K562 (cell line): ENCODE results near the gene HNMT. TPM values are rescaled to one million over a fixed set of nuclear protein-coding genes. Genes with fewer than 3 reads are reported as not detected.

Experiments used
- ATAC-seq: fragments of 200-7000 bp; cut with Tn5 transposase; 3 replicates; pipeline ENCODE4 v1.9.1; 2020; ENCODE audit warnings: moderate library complexity
- BruUV-seq: library from RNA; stranded (reverse); fragments of 400-500 nt; replicated peaks from 2 replicates; lab custom pipeline; 2021; lab: Mats Ljungman, UMichigan
- CTCF ChIA-PET: fragments of 300-600 bp; formaldehyde crosslinking; extraction: SDS; loops from one replicate; lab custom pipeline; 2021; ENCODE audit warnings: low intra/inter-chr PET ratio; lab: Yijun Ruan, JAX
- POLR2A ChIA-PET: fragments of 300-600, 350-650 bp; sonication (Branson Sonifier 250); formaldehyde crosslinking; extraction: SDS; loops from one replicate; lab custom pipeline; 2021; ENCODE audit warnings: antibody characterized with exemption, inconsistent platforms; lab: Yijun Ruan, JAX
- DNase-seq, 4 experiments: peaks; one replicate each; pipeline versions ENCODE4 v3.0.0 to v3.0.0-alpha.2; 2011 to 2018; ENCODE audit warnings: low spot score in 3 of 4, mixed read lengths in 3 of 4; ENCODE audit errors: extremely low read depth in 1 of 4
- FAIRE-seq: peaks from 2 replicates; lab custom pipeline; 2011; peaks lifted over from hg19 to GRCh38; lab: Jason Lieb, UNC
- H2AFZ ChIP-seq: 2 replicates; pipeline ENCODE4 v1.6.0; 2011; ENCODE audit warnings: low read depth, low read length, control low read depth, inconsistent platforms
- H3K27ac ChIP-seq: fragments of 200-600 bp; 3 replicates; pipeline ENCODE4 v1.8.0; 2011; ENCODE audit warnings: low read depth, mild to moderate bottlenecking, control low read depth, inconsistent platforms, low read length, moderate library complexity, mixed read lengths; ENCODE audit errors: extremely low read depth
- H3K27me3 ChIP-seq, 2 experiments: fragments of 300-600 bp in 1 of 2; 2 replicates in 1 of 2; 3 replicates in 1 of 2; pipeline versions ENCODE4 v1.6.0 to v1.8.0; 2011; ENCODE audit warnings: inconsistent platforms in 2 of 2, low read length in 2 of 2, mild to moderate bottlenecking in 1 of 2, mixed read lengths in 1 of 2, moderate library complexity in 1 of 2; ENCODE audit not compliant: control insufficient read depth in 2 of 2, insufficient read depth in 2 of 2
- H3K36me3 ChIP-seq: fragments of 300-600 bp; 3 replicates; pipeline ENCODE4 v1.8.0; 2011; ENCODE audit warnings: mild to moderate bottlenecking, low read length, inconsistent platforms; ENCODE audit not compliant: control insufficient read depth, insufficient read depth
- H3K4me1 ChIP-seq, 2 experiments: fragments of 200-600 bp in 1 of 2; replicated peaks in 1 of 2; 2 replicates in 1 of 2; 3 replicates in 1 of 2; pipeline versions ENCODE4 v1.5.1 to v1.8.0; 2011; ENCODE audit warnings: inconsistent platforms in 2 of 2, low read length in 2 of 2, mild to moderate bottlenecking in 1 of 2, mixed read lengths in 1 of 2, moderate library complexity in 1 of 2; ENCODE audit not compliant: control insufficient read depth in 2 of 2, insufficient read depth in 2 of 2
- H3K4me2 ChIP-seq: 2 replicates; pipeline ENCODE4 v1.6.1; 2011; ENCODE audit warnings: low read length, control low read depth, inconsistent platforms, mixed read lengths; ENCODE audit not compliant: insufficient read depth
- H3K4me3 ChIP-seq: fragments of 200-600 bp; sonication (generic), shearing (Covaris generic); 2 replicates; pipeline ENCODE4 v1.5.1; 2016; ENCODE audit warnings: control low read depth, inconsistent platforms
- H3K79me2 ChIP-seq: fragments of 200-600 bp; 3 replicates; pipeline ENCODE4 v1.8.0; 2011; ENCODE audit warnings: low read length, inconsistent platforms; ENCODE audit not compliant: control insufficient read depth, insufficient read depth
- H3K9ac ChIP-seq, 2 experiments: 2 replicates each; pipeline versions ENCODE4 v1.6.0 to v1.6.1; 2011; ENCODE audit warnings: low read depth in 2 of 2, low read length in 2 of 2, control low read depth in 1 of 2, inconsistent platforms in 1 of 2, mild to moderate bottlenecking in 1 of 2, mixed read lengths in 1 of 2; ENCODE audit not compliant: insufficient read depth in 1 of 2
- H3K9me1 ChIP-seq: one replicate; pipeline ENCODE4 v1.6.0; 2011; ENCODE audit warnings: inconsistent platforms, mild to moderate bottlenecking, low read length, moderate library complexity; ENCODE audit not compliant: control insufficient read depth, insufficient read depth
- H3K9me3 ChIP-seq: replicated peaks from 2 replicates; pipeline ENCODE4 v1.5.1; 2011; ENCODE audit warnings: low read depth, low read length, inconsistent platforms; ENCODE audit not compliant: control insufficient read depth, insufficient read depth
- H4K20me1 ChIP-seq: replicated peaks from 2 replicates; pipeline ENCODE4 v1.6.1; 2011; ENCODE audit warnings: low read length, inconsistent platforms, mixed read lengths; ENCODE audit not compliant: control insufficient read depth, insufficient read depth
- ARNT ChIP-seq, 2 experiments: fragments of 450-650 bp; IDR thresholded peaks; 2 replicates each; pipeline ENCODE4 v1.6.1; 2016; ENCODE audit warnings: mild to moderate bottlenecking in 1 of 2
- ATF3 ChIP-seq, 2 experiments: fragments of 450-650 bp in 1 of 2; sonication (generic) in 1 of 2; formaldehyde crosslinking in 1 of 2; IDR thresholded peaks in 1 of 2; conservative IDR thresholded peaks in 1 of 2; 2 replicates each; pipeline versions ENCODE4 v1.6.1 to v1.8.1; 2016 to 2023; ENCODE audit warnings: mild to moderate bottlenecking in 2 of 2, moderate library complexity in 2 of 2, inconsistent platforms in 1 of 2, missing genetic modification reagents in 1 of 2
- BDP1 ChIP-seq: IDR thresholded peaks from 3 replicates; pipeline ENCODE4 v1.6.1; 2011; ENCODE audit not compliant: insufficient read length, insufficient read depth
- CC2D1A ChIP-seq: fragments of 450-650 bp; IDR thresholded peaks from 2 replicates; pipeline ENCODE4 v1.6.1; 2017; ENCODE audit warnings: mild to moderate bottlenecking
- CREM ChIP-seq: IDR thresholded peaks from 2 replicates; pipeline ENCODE4 v1.6.1; 2014; ENCODE audit warnings: antibody characterized with exemption, low read depth
- CTCFL ChIP-seq: IDR thresholded peaks from 2 replicates; pipeline ENCODE4 v1.6.1; 2011; ENCODE audit warnings: borderline replicate concordance, low read depth, mild to moderate bottlenecking, moderate library complexity, low read length; ENCODE audit not compliant: insufficient read depth, poor library complexity, severe bottlenecking
- HDAC1 ChIP-seq, 2 experiments: fragments of 450-650 bp; IDR thresholded peaks; 2 replicates each; pipeline ENCODE4 v1.6.1; 2016 to 2017; ENCODE audit warnings: inconsistent platforms in 1 of 2, mild to moderate bottlenecking in 1 of 2, moderate library complexity in 1 of 2
- HDGF ChIP-seq: fragments of 450-650 bp; IDR thresholded peaks from 2 replicates; pipeline ENCODE4 v1.6.1; 2016
- KDM5B ChIP-seq: fragments of 200-600 bp; sonication (generic); IDR thresholded peaks from 2 replicates; pipeline ENCODE4 v1.6.1; 2012; ENCODE audit warnings: low read depth, mild to moderate bottlenecking, moderate library complexity, low read length, control low read depth, inconsistent platforms; ENCODE audit not compliant: insufficient replicate concordance
- MXI1 ChIP-seq: IDR thresholded peaks from 2 replicates; pipeline ENCODE4 v1.6.1; 2011; ENCODE audit warnings: low read depth, mild to moderate bottlenecking, improper control_type of control experiment, low read length
- RBM15 ChIP-seq: fragments of 200-400 bp; formaldehyde crosslinking; IDR thresholded peaks from 2 replicates; pipeline ENCODE4 v1.6.1; 2018; ENCODE audit warnings: mild to moderate bottlenecking, low read length, moderate library complexity; ENCODE audit not compliant: insufficient read depth
- SNRNP70 ChIP-seq: fragments of 200-400 bp; formaldehyde crosslinking; optimal IDR thresholded peaks from 2 replicates; pipeline ENCODE3; 2017; ENCODE audit warnings: low read depth, low read length
- ZBTB9 ChIP-seq: fragments of 450-650 bp; formaldehyde crosslinking; IDR thresholded peaks from 2 replicates; pipeline ENCODE4 v1.4.0; 2020; ENCODE audit warnings: mild to moderate bottlenecking, moderate library complexity
- ZFP30 ChIP-seq: fragments of 250-450 bp; sonication (Bioruptor Pico); IDR thresholded peaks from 2 replicates; pipeline ENCODE4 v1.8.0; 2022; ENCODE audit warnings: moderate library complexity, mild to moderate bottlenecking, inconsistent platforms, borderline replicate concordance
- ZFX ChIP-seq: sonication (generic); formaldehyde crosslinking; IDR thresholded peaks from 2 replicates; pipeline ENCODE4 v1.8.0; 2022; ENCODE audit warnings: mild to moderate bottlenecking, missing genetic modification reagents, moderate library complexity
- ZNF184 ChIP-seq: sonication (generic); formaldehyde crosslinking; IDR thresholded peaks from 2 replicates; pipeline ENCODE4 v1.5.0; 2020; ENCODE audit warnings: missing genetic modification reagents
- ZNF511 ChIP-seq: sonication (generic); formaldehyde crosslinking; IDR thresholded peaks from 2 replicates; pipeline ENCODE4 v1.8.0; 2022; ENCODE audit warnings: mild to moderate bottlenecking, missing genetic modification reagents
- ZNF644 ChIP-seq: fragments of 200-800 bp; sonication (Bioruptor generic); IDR thresholded peaks from 2 replicates; pipeline ENCODE4 v1.6.1; 2016; ENCODE audit warnings: low read depth, missing genetic modification characterization, missing compliant biosample characterization
- ZNF766 ChIP-seq: fragments of 200-800 bp; sonication (Bioruptor generic); conservative IDR thresholded peaks from 2 replicates; pipeline ENCODE4 v1.6.1; 2016; ENCODE audit warnings: missing genetic modification characterization, missing compliant biosample characterization
- WGBS: fragments of 100-300 bp; shearing (Covaris generic); methylation state at CpG from one replicate; pipeline ENCODE4 v1.1.6; 2016; ENCODE audit warnings: low coverage, mixed read lengths; ENCODE audit not compliant: insufficient coverage; ENCODE audit errors: missing lambda C conversion rate; 5-methylcytosine and 5-hydroxymethylcytosine counted together
- in situ Hi-C: fragments of 300-500 bp; cut with MboI; formaldehyde crosslinking; loops from 4 replicates; pipeline ENCODE4 v1.15.0; 2018; ENCODE audit warnings: inconsistent platforms, mixed read lengths
- intact Hi-C: fragments of 100-400 bp; cut with micrococcal nuclease; formaldehyde crosslinking; loops from 2 replicates; pipeline ENCODE4 v1.14.2; 2022
- polyA plus RNA-seq, 8 experiments: library from polyadenylated mRNA; depleted of rRNA in 4 of 8; stranded (reverse) in 5 of 8; unstranded in 3 of 8; fragments of >200 nt; fragmentation: Nextera tagmentation in 2 of 8; fragmentation: Illumina TruSeq in 1 of 8; extraction: Ambion mirVana in 2 of 8; extraction: Trizol in 1 of 8; gene quantifications; 2 replicates each; pipeline versions ENCODE4 v1.2.1 to v1.2.3, GENCODE V29; 2011 to 2014; ENCODE audit warnings: inconsistent platforms in 1 of 8, missing spikeins in 1 of 8
- total RNA-seq, 7 experiments: library from RNA; depleted of rRNA in 6 of 7; stranded (reverse); fragments of >200 nt in 6 of 7; fragmentation: Illumina TruSeq in 2 of 7; extraction: Trizol in 2 of 7; gene quantifications; 2 replicates each; pipeline versions ENCODE4 v1.2.1 to v1.2.3, GENCODE V29; 2011 to 2021; ENCODE audit warnings: low replicate concordance in 1 of 7

The HNMT gene
- total and polyA plus RNA-seq, 9 of the 15 experiments (the other 6 are each of a cell fraction or from before 2014, with no cell fraction given), result 3.1 to 10.9 (median 5.3) TPM

GRCh38 chr2:137983581-137983980, 19.3 kb downstream of the HNMT start:
- Histone ChIP-seq H3K9ac (no peak overlapping the region), H3K9me1 (no peaks in the 10 kb centered on the region), H3K4me3 (no peak overlapping the region), H3K79me2 (no peaks in the 10 kb centered on the region), H3K4me1 (no peaks in the 10 kb centered on the region), H3K4me2 (no peak overlapping the region), H2AFZ (no peak overlapping the region), H3K36me3 (no peaks in the 10 kb centered on the region), H3K27me3 (no peaks in the 10 kb centered on the region), H3K27ac (no peak overlapping the region), H4K20me1 (no peaks in the 10 kb centered on the region), H3K9me3 (no peaks in the 10 kb centered on the region)
- WGBS, result 12% methylated on average over 3 of the region's 3 CpGs
- in situ Hi-C loops (no loop called here), intact Hi-C loops (no loop called here)
- FAIRE-seq (no peak), DNase-seq (no peak), ATAC-seq (no peak)
- CTCF ChIA-PET, result interaction anchor here (0.6 kb wide), 1 partner anchor 19 kb away, joined by 4 read pairs; the partner anchor contains the start of gene HNMT
- POLR2A ChIA-PET, result interaction anchor here (0.6 kb wide), 1 partner anchor 891 kb away, joined by 3 read pairs; no protein-coding TSS in a partner anchor
- BruUV-seq, result no TSS peak
- no peak for TF ChIP-seq ZNF644 (tag)
- TF ChIP-seq CC2D1A, result no peak
- TF ChIP-seq ZNF184 (CRISPR knock-in tag), result no peak
- TF ChIP-seq ARNT (IDR thresholded peaks at IDR 0.05), result no peak
- no peak for TF ChIP-seq HDGF
- no peak for TF ChIP-seq ZNF766 (CRISPR knock-in tag)
- TF ChIP-seq ATF3 (IDR thresholded peaks at IDR 0.05), result no peak
- no peak for TF ChIP-seq ATF3 (CRISPR knock-in tag; conservative IDR thresholded peaks at IDR 0.05)
- no peak for TF ChIP-seq CTCFL
- no peak for TF ChIP-seq MXI1
- no peak for TF ChIP-seq ZFP30
- no peak for TF ChIP-seq ZBTB9
- TF ChIP-seq RBM15, result no peak
- no peak for TF ChIP-seq ZFX (CRISPR knock-in tag)
- TF ChIP-seq SNRNP70, result no peak
- no peak for TF ChIP-seq HDAC1 (IDR thresholded peaks at IDR 0.05)
- no peak for TF ChIP-seq ZNF511 (CRISPR knock-in tag)
- no peak for TF ChIP-seq KDM5B
- TF ChIP-seq BDP1, result no peak
- no peak for TF ChIP-seq CREM
